Hindlimb muscle (tissue), 1 donor: Measurements from ENCODE around the gene GNL1. TPM values are rescaled to one million over a fixed set of nuclear protein-coding genes. Genes with fewer than 3 reads are reported as not detected.
"Not testable (repeated sequence)": the region's sequence is repeated elsewhere in the genome, so short reads cannot be mapped to it uniquely, and the experiment has no call there.

Experiments
- DNase-seq: peaks from one replicate; pipeline ENCODE4 v3.0.0-alpha.2; 2013
- polyA plus RNA-seq: library from polyadenylated mRNA; unstranded; fragments of 120-200 nt; gene quantifications from one replicate; pipeline ENCODE4 v1.2.1, GENCODE V29; 2013; ENCODE audit not compliant: insufficient read length

Gene GNL1
- polyA plus RNA-seq, 1 donor: 57.1 TPM

DNA sequence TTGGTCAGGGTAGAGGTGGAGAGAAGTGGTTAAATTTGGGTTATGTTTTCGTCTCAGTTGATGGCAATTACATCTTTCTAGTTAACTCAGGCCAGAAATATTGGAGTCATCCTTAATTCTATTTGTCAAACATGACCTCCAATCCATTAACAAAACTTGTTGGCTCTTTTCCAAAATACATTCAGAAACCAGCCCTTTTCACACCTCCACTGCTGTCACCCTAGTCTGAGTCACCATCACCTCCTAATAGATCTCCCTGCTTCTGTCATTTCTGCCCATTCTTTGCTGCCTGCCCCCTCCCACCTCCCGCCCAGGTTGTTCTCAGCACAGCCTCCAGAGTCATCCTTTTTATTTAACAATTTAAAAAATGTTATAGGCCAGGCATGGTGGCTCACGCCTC lies 12.0 kb upstream of the GNL1 start:
- no peak for DNase-seq

DNA sequence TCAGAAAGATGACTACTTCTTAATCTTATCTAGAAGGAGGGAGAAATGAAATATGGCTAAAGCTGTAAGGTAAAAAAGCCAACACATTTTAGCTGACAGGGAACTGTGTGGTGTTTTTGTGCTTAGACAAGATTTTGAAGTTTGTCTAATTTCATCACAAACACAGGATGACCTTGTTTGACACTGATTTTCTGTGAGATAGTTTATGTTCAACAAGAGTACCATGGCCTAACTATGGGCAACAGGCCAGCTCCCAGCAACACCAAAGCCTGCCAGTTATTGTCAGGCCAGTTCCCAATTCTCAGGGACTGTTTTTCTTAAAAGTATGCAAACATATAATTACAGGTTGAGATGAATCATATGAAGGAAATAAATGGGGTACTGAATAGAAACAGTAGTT lies 9.5 kb upstream of the GNL1 start:
- no peak for DNase-seq

DNA sequence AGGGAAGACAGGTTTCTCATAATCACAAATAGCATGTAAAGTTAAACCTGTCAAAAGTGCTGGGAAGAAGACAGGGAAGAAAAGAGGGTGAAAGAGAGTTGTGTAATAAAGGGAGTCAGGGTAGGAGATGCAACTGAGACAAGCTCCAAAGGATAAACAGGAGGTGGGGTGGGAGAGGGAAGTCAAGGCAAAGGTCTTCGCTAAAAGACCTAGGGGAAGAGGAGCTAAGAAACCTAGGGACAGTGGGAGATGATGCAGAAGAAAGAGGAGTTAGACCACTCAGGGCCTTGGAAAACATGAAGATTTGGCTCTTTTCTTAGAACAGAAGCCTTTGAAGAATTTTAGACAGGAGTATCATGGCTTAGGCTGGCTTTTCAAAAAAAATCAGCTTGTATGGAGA lies 7.8 kb upstream of the GNL1 start:
- no peak for DNase-seq

DNA sequence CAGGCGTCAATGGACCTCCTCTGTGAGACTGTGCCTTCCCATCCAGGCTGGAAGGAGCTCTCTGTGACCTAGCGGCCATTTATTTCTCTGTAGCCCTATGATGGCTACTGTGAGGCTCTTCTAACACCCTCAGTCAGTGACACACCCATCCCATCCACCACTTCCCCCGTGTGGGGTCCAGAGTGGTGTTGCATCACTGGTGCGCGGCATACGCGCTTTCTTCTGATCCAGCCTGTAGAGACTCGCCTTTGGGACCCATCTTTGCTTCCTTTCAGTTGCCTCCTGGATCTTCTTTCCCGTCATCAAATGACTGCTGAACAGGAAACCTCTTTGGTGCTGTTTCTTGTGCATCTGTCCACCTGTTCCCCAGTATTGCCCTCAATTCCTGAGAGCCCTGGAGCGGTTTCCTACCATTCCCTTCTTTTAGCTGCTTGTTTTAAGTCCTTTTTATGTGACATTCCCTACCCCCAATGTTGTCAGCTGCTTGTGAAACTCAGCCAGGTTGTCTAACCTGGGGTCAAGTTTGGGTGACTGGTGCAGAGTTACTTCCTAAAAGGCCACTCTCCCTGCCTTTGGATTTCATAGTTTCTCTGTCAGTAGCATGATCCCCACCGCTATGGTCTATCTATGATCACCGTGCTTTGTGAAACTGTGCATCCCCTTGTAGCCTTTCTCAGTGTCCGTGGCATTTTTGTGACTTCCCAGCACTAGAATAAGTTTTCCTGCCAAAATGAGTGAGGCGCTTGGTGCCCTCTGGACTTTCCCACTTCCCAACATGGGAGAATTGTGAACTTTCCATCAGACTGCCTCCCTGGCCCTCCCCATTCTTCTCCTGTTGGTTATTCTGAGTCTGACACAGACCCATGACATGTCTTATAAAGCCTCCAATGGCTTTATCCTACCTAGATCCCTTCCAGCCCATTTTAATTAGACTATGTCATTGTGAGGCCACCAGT lies 6.5 kb upstream of the GNL1 start:
- DNase-seq: no peak

DNA sequence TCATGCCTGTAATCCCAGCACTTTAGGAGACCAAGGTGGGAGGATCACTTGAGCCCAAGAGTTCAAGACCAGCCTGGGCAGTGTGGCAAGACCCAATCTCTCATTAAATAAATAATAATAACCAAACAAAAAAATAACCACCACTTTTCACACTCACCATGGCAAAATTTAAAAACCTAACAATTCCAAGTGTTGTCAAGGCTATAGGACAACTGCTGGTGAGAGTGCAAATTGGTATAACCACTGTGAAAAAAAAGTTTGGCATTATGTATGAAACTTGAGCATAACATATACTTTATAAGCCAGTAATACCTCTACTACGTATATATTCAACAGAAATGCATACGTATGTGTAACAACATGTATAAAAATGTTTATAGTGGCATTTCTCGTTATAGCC lies 4.6 kb upstream of the GNL1 start:
- no peak for DNase-seq

DNA sequence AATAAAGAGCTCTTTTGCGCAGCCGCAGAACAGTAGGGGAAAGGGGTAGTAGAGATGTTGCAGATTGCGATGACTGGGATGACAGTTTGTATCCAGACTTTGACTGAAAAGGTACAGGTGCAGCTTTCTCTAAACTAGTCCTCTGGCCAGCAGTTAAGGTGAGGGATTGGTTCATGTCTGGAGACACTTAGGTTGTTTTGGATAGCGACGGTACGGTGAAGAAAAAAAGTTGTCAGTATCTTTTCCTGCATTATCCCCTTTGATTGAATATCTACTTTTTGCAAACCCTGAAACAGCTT lies 1.3 kb upstream of the GNL1 start:
- DNase-seq: no peak

DNA sequence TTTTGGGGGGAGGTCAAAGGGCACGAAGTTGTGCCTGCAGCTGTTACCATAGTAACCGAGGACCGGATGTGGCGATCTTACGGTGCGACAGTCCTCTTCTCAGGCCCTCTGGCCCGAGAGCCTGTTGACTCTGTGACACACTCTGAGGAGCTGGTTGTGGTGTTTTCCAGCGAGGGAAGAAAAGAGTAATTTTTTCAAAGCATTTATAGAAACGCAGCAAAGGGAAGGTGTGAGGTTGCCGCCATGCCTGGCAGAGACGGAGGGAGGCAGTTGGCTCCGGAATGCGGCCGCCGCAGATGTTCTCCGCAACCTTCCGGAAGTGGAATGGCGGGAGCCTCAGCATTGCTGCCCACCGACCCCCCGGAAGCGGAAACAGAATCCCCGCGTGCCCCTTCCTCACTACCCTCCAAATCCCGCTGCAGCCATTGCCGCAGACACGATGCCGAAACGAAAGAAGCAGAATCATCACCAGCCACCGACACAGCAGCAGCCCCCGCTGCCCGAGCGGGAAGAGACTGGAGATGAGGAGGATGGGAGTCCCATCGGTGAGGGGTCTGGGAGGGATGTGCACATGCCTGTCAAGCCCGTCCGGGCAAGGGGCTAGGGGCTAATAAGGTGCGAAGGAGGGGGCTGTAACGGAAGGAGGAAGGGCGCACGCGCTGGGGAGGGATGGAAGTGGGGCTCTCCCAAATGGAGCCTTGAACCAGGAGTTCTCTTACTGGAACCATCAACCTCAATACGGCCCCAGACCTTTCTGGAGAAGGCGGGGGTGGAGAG lies 805 bp upstream of the GNL1 start, which contains the start of gene PRR3:
PRR3 (plus strand) TSS at position 390 of the 777 bp plus-strand sequence; CDS start at position 440, 50 bp downstream.
- peak; percentile 93 for DNase-seq

DNA sequence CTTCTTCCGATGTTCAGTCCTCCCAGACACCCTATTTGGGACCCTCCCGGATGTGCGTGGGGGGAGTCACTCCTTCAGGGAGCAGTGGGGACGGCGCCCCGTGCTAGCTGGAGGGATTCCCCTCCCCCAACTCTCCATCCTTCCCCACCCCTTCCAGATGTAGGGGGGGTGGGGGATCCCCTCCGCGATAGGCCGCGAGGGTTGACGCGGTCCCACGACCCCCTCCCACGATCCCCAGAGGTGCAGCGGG lies 548 bp downstream of the GNL1 start:
- DNase-seq: peak; percentile 90

DNA sequence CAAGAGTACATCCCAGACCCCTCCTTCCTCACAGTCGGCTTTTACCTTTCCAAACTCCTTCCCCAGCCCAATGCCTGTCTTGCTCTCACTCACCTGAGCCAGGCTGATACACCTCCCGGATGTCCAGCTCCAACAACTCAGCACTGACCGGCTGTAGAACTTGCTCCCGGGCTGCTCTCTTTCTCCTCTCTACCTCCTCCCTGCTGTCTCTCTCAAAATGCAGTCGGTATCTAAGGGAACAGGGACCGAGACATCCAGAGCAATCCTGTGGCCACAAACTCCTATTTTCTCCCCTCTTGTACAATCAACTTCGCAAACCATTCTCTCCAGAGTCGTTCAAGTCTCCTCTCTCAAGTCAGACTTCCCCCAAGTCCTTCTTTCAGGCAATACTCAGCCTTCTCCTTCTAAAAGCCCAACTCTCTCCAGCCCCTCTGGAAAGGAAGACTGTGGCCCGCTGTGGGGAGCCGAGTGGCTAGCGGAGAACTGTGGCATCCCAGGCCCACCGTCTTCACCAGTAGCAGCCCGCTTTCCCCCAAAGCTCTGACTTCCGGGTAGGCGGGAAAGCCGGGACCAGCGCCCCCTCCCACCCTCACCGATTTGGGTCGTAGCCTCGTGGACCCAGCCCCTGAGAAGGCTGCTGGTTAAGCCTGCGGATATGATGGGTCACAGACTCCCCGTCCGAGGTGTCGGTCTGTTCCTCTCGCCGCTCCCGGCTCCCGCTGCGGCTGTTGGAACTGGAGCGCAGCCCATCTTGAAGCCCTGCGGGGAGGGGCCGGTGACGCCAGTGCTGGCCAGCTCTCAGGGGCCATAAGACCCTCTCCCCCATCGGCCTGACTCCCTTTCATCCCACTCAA lies 1.1 kb downstream of the GNL1 start:
- DNase-seq: no peak

DNA sequence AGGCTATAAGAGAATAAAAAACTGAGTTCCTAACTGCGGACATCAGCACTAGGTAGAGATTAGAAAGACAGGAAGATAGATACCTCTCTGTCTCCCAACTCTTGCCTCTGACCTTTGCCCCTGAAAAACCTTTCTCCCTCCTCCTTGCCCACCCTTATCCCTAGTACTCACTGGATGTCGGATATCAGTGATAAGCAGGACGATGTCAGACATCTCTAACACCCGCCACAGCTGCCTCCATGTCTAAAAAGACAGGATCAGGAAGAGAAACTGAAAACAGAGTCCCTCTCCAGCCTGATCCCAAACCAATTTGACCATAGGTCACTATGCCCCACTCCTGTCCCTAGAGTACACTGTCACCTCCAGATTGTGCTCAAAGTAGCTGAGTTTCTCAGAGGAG lies 1.9 kb downstream of the GNL1 start:
- DNase-seq: no peak

DNA sequence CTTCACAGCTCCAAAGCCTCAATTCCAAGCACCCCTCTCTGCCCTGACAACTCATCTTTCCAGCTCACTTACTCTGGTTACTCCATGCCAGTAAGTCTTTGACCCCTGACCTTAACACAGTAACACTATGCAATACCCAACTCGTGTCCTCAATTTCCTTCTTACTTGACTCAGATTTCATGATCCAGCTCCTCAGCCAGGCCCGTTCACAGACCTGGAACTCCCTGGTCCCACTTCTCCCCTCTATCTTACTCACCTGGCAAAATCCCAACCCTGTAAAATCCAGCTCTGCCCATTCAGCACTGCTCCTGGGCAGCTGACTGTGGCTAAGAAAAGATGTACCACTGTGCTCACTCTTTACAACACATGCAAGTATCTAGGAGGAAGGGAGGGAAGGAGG lies 7.9 kb downstream of the GNL1 start:
- no peak for DNase-seq

DNA sequence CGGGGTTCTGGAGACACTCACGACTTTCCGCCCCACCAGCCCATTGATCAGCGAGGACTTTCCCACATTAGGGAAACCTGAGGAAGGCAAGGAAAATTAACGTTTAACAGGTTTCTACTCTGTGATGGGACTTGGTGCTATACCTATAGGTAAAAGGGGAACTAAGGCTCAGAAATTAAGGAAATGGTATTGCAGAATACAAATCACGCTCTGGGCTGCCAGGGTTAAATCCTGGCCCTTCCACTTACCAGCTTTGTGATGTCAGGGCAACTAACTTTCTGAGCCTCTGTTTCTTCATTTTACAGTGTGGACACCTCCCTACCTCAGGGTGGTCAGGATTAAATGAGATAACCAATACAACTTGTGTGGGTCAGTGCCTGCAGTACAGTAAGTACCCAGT lies 8.8 kb downstream of the GNL1 start:
- DNase-seq: no peak

DNA sequence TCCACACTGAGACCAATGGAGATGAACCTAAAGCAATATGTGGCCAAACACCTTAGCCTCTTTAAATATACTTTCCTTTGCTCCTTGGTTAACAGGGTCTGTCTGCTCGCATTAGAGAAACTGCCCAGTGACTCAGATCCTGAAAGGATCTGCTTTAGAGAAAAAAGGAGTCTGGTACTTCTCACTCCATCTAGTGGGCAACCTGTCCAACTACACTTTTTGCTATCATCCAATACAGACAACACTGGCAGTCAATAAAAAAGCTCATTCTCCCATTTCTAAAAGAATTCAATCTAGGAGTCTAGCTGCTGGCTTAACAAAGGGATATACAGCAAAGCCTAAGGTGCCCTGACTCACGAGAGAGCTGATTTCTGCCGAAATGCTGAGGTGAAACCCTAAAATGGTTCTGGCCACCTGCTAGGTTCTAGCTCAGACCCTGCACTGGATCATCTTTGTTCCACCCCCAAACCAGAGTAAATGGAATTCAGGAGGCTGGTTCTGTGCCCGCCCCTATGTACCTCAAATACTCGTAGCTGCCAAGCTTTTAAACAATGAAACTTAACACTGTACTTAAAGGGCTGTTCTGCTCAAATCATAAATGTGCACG lies 11.5 kb downstream of the GNL1 start:
- peak; percentile 38 for DNase-seq

DNA sequence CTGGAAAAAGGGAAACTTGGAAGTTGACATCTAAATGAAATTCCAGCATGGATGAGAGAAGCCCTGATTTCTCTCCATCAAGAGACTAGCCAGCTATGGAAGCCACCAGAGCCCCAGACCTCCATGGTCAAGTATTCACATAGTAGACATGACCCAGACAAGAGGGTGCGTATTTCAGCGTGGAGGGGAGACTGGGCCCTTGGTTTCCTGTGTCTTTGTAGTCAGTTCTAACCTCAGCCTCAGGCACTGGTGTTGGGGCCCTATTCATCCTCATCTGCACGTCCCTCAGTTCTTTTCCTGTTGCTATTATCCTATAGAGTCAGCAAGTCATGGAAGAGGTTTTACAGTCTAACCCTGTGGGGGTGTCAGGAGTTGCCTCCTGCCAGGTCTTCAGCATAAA lies 12.5 kb downstream of the GNL1 start:
- no peak for DNase-seq

DNA sequence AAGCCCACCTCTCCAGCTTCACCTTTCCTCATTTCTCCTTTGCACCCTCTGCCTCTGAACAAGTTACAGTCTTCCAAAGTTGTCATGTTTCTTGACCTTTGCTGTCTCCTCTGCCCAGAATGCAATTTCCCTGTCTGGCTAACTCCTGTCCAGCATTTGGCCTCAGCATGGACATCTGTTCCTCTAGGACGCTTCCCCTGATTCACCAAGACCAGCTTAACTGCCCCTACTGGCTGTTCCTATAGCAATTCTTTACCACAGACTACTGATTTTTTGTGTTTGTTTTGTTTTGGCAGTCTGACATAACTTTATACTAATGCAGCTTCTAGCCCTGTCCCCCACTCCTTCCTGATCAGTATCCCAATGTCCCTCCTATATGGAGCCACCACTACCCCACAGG lies 13.4 kb downstream of the GNL1 start:
- no peak for DNase-seq

DNA sequence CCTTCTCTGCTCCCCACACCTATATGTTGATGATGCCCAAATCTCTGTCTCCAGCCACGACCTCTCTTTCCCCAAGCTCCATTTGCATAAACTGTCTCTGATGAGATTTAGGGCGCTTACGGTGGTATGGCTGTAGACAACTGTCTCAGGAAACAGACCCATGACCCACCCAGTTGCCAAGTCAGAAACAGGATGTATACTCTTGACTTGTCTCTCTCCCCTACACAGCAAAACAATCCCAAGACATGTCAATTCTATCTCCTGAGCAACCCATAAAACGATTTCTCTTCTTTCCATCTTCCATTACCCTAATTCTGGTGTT lies 13.9 kb downstream of the GNL1 start:
- DNase-seq: no peak

DNA sequence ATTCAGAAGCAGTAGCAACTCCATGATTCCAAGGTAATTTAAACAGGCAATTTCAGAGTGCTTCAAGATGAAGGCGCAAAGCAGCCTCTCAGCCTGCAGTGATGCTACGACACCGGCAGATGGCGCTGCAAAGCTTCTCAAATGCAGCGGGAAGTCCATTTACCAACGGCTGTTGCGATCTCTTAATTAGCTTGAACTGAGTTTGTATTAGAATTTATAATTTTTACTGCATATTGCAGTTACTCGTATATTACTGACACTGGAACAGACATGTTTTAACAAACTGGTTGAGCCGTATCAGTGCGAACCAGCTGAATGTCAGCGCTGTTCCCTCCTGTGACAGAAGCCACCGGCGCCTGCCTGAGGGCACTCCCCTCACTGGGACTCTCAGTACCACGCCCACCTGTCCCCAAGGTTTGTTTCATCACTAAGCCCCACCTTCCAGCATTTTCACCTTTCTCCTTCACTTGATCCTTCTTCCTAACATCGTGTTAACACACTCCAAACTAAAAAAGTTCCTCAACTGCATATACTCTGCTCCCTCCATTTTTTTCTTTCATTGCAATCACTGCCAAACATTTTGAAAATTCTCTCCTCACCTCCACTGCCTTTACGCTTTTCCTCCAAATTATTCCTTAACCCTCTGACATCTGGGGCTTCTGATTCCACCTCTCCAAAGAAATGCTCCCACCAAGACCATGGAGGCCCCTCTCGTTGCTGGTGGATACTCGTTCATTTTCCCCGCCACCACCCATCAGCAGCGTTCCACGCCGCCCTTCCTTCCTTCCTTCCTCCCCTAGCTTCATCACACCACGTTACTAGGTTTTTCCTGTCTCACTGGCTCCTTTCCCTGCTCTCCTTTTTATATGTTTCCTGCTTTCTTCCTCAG lies 14.5 kb downstream of the GNL1 start:
- DNase-seq: peak; percentile 74

DNA sequence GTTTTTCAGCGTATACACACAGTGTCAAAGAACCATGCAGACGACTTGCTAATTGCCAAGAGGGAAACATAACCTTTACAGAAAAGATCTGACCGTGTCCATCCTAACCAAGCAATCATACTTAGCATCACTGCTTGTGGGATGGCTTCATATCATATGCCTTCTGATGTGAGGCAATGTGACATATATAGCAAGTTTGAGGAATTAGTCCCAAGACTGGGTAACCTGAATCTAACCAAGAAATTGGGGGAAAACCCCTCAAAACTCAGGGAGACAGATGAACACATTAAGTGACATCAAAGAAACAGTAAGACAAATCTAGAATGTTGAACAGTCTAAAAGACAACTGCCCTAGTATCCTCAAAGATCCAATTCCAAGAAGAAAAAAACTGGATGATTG lies 18.4 kb downstream of the GNL1 start:
- DNase-seq: no peak

DNA sequence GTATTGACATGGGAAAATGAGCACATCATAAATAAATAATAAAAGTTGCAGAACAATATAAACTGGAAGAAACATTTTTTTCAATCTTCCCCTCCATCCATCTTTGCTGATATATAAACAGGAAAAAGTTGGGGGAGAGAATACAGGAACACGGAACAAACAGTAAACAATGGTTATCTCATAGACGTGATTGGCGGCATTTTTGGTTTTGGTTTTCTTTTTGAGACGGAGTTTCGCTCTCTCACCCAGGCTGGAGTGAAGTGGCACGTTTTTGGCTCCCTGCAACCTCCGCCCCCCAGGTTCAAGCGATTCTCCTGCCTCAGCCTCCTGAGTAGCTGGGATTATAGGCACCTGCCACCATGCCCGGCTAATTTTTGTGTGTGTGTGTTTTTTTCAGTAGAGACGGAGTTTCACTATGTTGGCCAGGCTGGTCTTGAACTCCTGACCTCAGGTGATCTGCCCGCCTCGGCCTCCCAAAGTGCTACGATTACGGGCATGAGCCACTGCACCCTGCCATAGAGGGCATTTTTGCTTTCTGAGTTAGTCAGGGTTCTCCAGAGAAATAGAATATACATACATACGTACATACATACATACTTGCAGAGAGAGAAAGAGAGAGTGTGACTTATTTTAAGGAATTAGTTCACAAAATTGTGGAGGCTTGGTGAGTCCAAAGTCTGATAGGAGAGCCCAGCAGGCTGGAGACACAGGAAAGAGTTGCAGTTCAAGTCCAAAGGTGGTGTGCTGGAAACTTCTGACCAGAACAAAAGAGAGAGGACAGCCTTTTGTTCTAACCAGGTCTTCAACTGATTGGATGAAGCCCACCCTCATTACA lies 22.6 kb downstream of the GNL1 start:
- no peak for DNase-seq

DNA sequence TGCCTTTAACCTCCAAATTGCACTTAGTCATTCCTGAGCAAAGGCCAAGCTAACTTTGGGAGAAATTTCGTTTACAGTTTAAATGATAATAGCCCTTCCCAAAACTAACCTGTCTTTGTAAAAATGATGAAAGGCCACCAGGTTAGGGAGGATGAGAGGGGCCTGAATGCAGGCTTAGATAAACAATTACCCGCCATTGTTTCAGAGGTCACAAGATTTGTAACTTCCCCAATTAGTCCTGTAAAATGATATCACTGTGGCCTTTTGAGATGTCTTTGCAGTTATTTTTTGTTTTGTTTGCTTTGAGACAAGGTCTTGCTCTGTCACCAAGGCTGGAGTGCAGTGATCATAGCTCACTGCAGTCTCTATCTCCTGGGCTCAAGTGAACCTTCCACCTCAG lies 26.3 kb downstream of the GNL1 start:
- DNase-seq: no peak

DNA sequence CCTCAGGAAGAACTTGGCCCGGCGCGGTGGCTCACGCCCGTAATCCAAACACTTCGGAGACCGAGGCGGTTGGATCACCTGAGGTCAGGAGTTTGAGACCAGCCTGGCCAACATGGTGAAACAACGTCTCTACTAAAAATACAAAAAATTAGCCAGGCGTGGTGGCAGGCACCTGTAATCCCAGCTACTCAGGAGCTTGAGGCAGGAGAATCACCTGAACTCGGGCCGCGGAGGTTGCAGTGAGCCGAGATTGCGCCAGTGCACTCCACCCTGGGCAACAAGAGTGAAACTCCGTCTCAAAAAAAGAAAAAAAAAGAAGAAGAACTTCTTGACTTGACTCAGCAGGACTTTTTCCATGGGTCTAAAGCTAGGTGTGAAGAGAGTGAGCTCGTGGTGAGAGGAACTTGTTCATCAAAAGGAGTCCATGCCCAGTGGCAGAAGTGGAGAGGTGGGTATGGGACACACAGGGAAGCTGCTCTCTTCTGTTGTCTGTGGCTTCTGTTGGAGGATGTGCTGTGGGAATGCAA lies 26.9 kb downstream of the GNL1 start:
- not testable (repeated sequence) for DNase-seq
